ENCODE results near the gene ARSB.
A peak's percentile ranks its signal among the peaks of the same experiment; 100 is the strongest.
"Not testable (repeated sequence)": the region's sequence is repeated elsewhere in the genome, so short reads cannot be mapped to it uniquely, and the experiment has no call there.

The ARSB gene

DNA sequence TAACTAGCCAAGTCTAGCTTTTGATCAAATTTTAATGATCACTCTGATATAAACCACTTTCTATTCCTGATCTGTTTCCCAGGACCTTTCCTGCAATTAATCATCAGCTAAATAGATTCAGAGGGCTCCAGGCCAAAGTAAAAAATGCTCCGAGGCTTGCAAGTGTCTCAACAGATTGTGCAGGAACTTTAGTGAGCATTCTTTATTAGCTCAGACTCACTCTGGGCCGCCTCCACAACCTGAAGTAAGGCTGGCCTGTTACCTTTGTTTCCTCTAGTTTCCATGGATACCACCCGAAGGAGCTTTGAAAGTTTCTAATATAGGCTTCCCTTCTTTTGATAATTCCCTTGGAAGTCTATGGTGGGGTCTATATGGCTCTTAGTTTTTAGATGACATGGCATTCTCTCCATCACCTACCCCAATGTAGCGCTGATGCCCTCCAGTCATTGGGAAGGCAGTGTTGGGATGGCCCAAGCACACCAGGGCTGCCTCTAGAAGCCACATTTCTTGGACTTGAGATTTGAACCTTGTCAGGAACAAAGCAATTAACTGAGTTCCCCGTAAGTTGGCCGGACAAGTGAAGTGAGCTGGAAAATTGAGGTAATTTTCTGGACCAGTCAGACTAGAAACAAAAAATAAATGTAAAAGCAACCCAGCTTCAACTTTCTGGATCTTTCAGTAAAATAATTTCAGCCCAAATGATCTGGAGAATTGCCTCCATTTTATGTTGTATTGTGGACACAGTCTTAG, 238.9 kb downstream of the ARSB start:
- no peaks in the 10 kb centered on the region for H3K36me3 Mint-ChIP-seq
- DNase-seq (ENCODE audit: low spot score in 2 of 2), result no peak
- no peaks in the 10 kb centered on the region for H3K4me1 Mint-ChIP-seq

DNA sequence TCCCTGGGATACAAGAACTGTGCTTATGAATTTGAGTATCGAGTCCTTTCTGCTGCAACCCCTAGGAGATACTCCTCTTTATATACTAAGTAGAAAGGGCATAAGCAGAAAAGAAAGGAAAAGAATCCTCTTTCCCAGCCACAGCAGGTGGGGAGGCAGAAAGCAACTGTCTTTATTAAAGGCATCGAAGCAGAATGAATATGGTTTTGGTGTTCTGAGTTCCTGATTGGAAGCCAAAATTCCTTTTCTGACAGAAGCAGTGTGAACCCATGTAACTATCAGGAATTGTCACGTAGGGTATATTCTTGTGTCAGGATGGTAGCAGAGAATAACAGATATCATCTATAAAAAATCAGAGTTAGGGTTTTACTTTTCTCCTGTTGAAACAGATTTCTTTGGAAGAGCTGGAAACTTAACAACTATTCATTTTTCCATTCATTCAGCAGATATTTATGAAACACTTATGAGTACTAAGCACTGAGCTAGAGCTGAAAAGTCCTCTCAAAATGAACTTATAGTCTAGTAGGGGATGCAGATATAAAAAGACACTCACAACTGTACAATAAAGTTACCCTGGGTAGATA, 240.1 kb downstream of the ARSB start:
- H3K27ac Mint-ChIP-seq, result no peak overlapping the region
- H3K4me3 Mint-ChIP-seq, result no peak overlapping the region
- no peaks in the 10 kb centered on the region for H3K4me1 Mint-ChIP-seq
- no peaks in the 10 kb centered on the region for H3K36me3 Mint-ChIP-seq
- no peak for DNase-seq (ENCODE audit: low spot score in 2 of 2)
- no peak for ATAC-seq
- no peaks in the 10 kb centered on the region for H3K9me3 Mint-ChIP-seq

More for the DNA sequence above, 238.9 kb downstream of the ARSB start:
- no peak overlapping the region for H3K27ac Mint-ChIP-seq
- H3K9me3 Mint-ChIP-seq, result no peaks in the 10 kb centered on the region
- ATAC-seq, result no peak
- H3K4me3 Mint-ChIP-seq, result no peak overlapping the region

GRCh38 chr5:78741019-78741418, 244.1 kb downstream of the ARSB start:
- Mint-ChIP-seq H3K27ac (no peak overlapping the region), H3K4me3 (no peak overlapping the region), H3K4me1 (no peaks in the 10 kb centered on the region), H3K36me3 (no peaks in the 10 kb centered on the region), H3K9me3 (no peaks in the 10 kb centered on the region)
- no peak for DNase-seq (ENCODE audit: low spot score in 2 of 2)
- no peak for ATAC-seq

- H3K9me3 Mint-ChIP-seq, result no peaks in the 10 kb centered on the region
- no peaks in the 10 kb centered on the region for H3K36me3 Mint-ChIP-seq
- no peak overlapping the region for H3K4me3 Mint-ChIP-seq
- H3K27ac Mint-ChIP-seq, result no peak overlapping the region
- no peaks in the 10 kb centered on the region for H3K4me1 Mint-ChIP-seq
- DNase-seq (ENCODE audit: low spot score in 2 of 2) (no peak), ATAC-seq (no peak)
Observed at GRCh38 chr5:78738693-78739300, 246.3 kb downstream of the ARSB start.

DNA sequence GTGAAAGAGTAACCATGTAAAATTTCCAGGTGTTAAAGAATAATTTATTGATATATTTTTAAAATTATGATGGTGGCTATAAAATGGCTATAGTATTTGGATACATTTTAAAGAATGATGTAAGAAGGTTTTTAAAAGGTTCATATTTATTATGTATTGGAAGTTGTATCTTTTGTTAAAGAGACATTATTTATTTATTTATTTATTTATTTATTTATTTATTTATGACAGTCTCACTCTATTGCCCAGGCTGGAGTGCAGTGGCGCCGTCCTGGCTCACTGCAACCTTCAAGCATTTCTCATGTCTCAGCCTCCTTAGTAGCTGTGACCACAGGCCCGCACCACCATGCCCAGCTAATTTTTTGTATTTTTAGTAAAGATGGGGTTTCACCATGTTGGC, 247.0 kb downstream of the ARSB start:
- Mint-ChIP-seq H3K27ac (no peak overlapping the region), H3K36me3 (no peaks in the 10 kb centered on the region), H3K4me3 (no peak overlapping the region), H3K9me3 (no peaks in the 10 kb centered on the region), H3K4me1 (no peaks in the 10 kb centered on the region)
- no peak for ATAC-seq
- DNase-seq (ENCODE audit: low spot score in 2 of 2), result no peak

DNA sequence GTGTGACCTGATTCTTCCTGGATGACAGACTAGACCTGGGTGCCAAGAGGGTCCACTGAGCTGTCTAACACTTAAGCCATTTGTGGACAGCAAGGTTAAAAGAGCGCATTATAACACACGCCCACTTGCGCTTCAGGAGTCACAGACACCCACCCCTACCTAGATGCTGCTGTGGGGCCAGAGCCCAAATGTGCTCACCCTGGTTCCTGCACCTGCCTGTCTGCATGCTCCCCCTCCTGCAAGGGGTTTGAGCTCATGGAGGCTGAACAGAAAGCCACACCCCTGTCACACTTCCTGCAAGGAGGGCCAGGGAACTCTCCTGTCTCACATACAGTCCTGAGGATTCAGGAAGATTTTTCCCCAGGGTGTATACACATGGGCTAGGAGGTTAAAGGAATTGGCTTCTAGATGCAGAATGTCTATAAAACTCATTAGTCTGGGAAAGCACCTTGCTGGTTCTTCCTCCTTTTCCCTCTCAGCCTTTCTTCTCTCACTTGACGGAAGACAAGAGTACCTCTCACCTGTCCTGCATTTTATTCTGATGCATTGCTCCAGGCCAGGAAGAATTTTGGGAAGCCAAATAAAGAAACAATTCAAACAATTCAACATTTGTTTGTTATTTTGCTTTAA, 249.2 kb downstream of the ARSB start:
- H3K36me3 Mint-ChIP-seq, result no peaks in the 10 kb centered on the region
- no peak for DNase-seq (ENCODE audit: low spot score in 2 of 2)
- H3K4me3 Mint-ChIP-seq, result no peak overlapping the region
- no peaks in the 10 kb centered on the region for H3K4me1 Mint-ChIP-seq
- H3K9me3 Mint-ChIP-seq, result no peaks in the 10 kb centered on the region
- ATAC-seq, result no peak
- H3K27ac Mint-ChIP-seq, result no peak overlapping the region

DNA sequence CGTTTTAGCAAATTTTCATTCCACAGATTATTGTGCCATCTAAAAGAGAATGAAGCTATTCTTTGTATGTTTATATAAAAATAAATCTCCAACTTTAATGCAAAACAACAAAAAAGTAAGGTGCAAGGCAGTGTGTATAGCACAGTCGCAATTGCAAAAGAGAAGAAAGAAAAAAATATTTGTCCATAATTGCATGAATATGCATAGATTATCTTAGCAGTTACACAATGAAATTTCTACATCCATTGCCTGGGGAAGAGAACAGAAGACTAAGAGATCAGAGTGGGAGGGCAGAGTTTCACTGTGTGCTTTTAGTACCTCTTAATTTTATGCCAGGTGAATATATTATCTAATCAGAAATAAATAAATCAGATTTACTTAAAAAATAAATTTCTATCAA, 250.2 kb downstream of the ARSB start:
- Mint-ChIP-seq H3K27ac (no peak overlapping the region), H3K4me3 (no peak overlapping the region), H3K36me3 (no peaks in the 10 kb centered on the region), H3K4me1 (no peaks in the 10 kb centered on the region), H3K9me3 (peaks cover 2% of the 10 kb centered on the region)
- ATAC-seq (no peak), DNase-seq (ENCODE audit: low spot score in 2 of 2) (no peak)

GRCh38 chr5:78734094-78734845, 250.8 kb downstream of the ARSB start:
- Mint-ChIP-seq H3K4me3 (no peak overlapping the region), H3K4me1 (no peaks in the 10 kb centered on the region), H3K9me3 (peaks cover 2% of the 10 kb centered on the region), H3K27ac (no peak overlapping the region), H3K36me3 (no peaks in the 10 kb centered on the region)
- ATAC-seq, result no peak
- no peak for DNase-seq (ENCODE audit: low spot score in 2 of 2)

- not testable (repeated sequence) for H3K4me3 Mint-ChIP-seq; H3K9me3 Mint-ChIP-seq; ATAC-seq; DNase-seq (ENCODE audit: low spot score in 2 of 2); H3K4me1 Mint-ChIP-seq; H3K36me3 Mint-ChIP-seq; H3K27ac Mint-ChIP-seq
Observed at GRCh38 chr5:78732721-78733120, 252.4 kb downstream of the ARSB start.

GRCh38 chr5:78731884-78732283, 253.2 kb downstream of the ARSB start:
- no peaks in the 10 kb centered on the region for H3K36me3 Mint-ChIP-seq
- peaks cover 2% of the 10 kb centered on the region for H3K9me3 Mint-ChIP-seq
- ATAC-seq (no peak), DNase-seq (ENCODE audit: low spot score in 2 of 2) (no peak)
- no peaks in the 10 kb centered on the region for H3K4me1 Mint-ChIP-seq
- H3K4me3 Mint-ChIP-seq, result no peak overlapping the region
- no peak overlapping the region for H3K27ac Mint-ChIP-seq

DNA sequence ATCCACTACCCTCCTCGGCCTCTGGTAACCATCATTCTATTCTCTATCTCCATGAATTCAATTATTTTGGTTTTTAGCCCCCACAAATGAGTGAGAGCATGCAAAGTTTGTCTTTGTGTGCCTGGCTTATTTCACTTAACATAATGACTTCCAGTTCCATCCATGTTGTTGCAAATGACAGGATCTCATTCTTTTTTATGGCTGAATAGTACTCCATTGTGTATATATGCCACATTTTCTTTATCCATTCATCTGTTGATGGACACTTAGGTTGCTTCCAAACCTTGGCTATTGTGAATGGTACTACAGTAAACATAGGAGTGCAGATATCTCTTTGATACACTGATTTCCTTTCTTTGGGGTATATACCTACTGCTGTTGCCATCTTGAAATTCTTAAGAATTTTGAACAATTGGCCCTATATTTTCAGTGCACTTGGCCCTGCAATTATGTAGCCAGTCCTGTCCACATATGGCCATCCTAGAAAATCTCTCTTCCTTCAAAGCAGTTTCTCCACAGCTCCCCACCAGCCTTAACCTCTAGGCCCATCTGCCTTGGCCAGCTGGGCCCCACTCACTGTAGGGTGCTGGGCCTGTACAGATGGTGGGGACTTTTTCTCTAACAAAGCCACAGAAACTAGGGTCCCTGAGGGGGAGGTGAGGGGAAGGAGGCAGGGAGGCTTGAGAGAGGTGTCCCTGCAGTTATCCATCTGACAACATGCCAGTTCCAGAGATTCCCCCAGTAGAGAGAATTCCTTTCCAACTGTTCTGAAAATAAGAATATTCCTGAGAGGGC, 254.6 kb downstream of the ARSB start:
- no peaks in the 10 kb centered on the region for H3K36me3 Mint-ChIP-seq
- no peak overlapping the region for H3K27ac Mint-ChIP-seq
- no peaks in the 10 kb centered on the region for H3K4me1 Mint-ChIP-seq
- H3K4me3 Mint-ChIP-seq, result no peak overlapping the region
- ATAC-seq (no peak), DNase-seq (ENCODE audit: low spot score in 2 of 2) (no peak)
- peaks cover 2% of the 10 kb centered on the region for H3K9me3 Mint-ChIP-seq

DNA sequence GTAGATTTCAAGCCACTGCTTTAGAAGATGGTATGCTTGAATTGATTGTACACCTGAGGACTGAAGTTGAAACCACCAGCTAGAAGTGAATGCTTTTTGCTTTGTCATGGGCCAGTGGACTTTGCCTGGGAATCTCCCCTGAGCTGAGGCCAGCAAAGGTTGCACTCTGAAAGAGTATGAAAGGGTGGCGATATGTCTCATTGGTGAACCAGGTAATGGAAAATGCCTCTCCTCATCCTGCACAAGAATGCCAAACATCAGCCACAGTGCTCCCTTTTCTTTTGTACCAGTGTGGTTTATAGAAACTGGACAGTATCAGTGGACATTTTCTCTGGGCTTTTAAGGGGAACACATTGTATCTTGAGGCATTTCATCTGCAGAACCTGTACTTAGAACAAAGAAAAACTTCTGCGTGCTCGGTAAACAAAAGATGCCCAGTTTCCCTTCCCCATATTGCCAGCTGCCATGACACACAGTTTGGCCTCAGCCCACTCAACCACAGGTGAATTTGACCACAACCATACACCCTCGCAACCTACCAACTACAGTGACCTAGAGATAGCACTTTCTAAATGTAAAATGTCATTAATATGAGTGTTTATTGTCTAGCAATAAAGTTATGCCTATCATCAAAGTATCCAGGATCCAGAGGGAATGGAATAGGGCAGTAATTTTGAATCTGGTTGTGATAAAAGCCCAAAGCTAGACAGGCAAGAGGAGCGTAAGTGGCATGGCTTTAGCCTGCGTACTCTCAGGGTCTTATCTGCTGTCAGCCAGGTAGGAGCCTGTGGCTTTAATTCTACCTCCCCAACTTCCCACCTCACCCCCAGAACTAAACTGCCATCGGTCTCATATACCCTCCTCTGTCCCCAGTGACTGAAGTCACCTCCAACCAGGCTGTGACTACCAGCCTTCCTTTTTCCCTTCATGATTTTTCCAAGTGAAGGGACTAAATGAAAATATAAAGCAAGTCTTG, 257.0 kb downstream of the ARSB start:
- no peak overlapping the region for H3K27ac Mint-ChIP-seq
- no peak for DNase-seq (ENCODE audit: low spot score in 2 of 2)
- H3K4me1 Mint-ChIP-seq, result no peaks in the 10 kb centered on the region

More for the DNA sequence above, 257.0 kb downstream of the ARSB start:
- ATAC-seq, result peak; percentile 31
- Mint-ChIP-seq H3K4me3 (no peak overlapping the region), H3K36me3 (no peaks in the 10 kb centered on the region), H3K9me3 (peaks cover 2% of the 10 kb centered on the region)
